DND-41 (cell line): ENCODE measurements around the gene DDX28.

Source experiments
- CTCF ChIP-seq: IDR thresholded peaks from 2 replicates; pipeline ENCODE4 v1.5.1; 2012; ENCODE audit warnings: borderline replicate concordance, low read length, moderate library complexity, mild to moderate bottlenecking; ENCODE audit not compliant: poor library complexity, severe bottlenecking; ENCODE audit errors: extremely low read depth
- EZH2 ChIP-seq: IDR thresholded peaks from 3 replicates; pipeline ENCODE4 v1.6.1; 2012; ENCODE audit warnings: borderline replicate concordance, low read depth, mild to moderate bottlenecking, moderate library complexity, low read length, inconsistent platforms; ENCODE audit not compliant: severe bottlenecking

GRCh38 chr16:68005211-68005610 is 17.8 kb downstream of the DDX28 start:
- TF ChIP-seq EZH2 (no peak), CTCF (no peak)
